ENCODE measurements around the gene PCBP4. TPM values are rescaled to one million over a fixed set of nuclear protein-coding genes. Genes with fewer than 3 reads are reported as not detected.

PCBP4 gene
- total RNA-seq, 1 donor, result 29.4 TPM

GRCh38 chr3:51943451-51944391 is 23.5 kb downstream of the PCBP4 start:
- no peak for DNase-seq (ENCODE audit: low read depth)
- no peak overlapping the region for H3K4me3 ChIP-seq (ENCODE audit: low read depth, low read length)
- no peak for TF ChIP-seq CTCF (IDR thresholded peaks at IDR 0.05; ENCODE audit: insufficient read depth, low read depth, low read length)

- peak; percentile 51 for DNase-seq (ENCODE audit: low read depth)
- TF ChIP-seq CTCF (IDR thresholded peaks at IDR 0.05; ENCODE audit: insufficient read depth, low read depth, low read length), result no peak
- peak overlapping the region; percentile 51 for H3K4me3 ChIP-seq (ENCODE audit: low read depth, low read length)
These were observed 24.4 kb downstream of the PCBP4 start for GRCh38 chr3:51942603-51943450.

GRCh38 chr3:51941798-51942602 is 25.3 kb downstream of the PCBP4 start, which contains the start of the genes PARP3 and RRP9:
PARP3 (plus strand) TSS chr3:51942363; CDS start chr3:51943356, 993 bp downstream.
RRP9 (minus strand) TSS chr3:51941904; CDS start chr3:51941867, 37 bp downstream.
- peak; percentile 100 for DNase-seq (ENCODE audit: low read depth)
- TF ChIP-seq CTCF (IDR thresholded peaks at IDR 0.05; ENCODE audit: insufficient read depth, low read depth, low read length), result peak; percentile 99
- peak within 1 kb of the TSS; percentile 87 for H3K4me3 ChIP-seq (ENCODE audit: low read depth, low read length)

- peak overlapping the region; percentile 87 for H3K4me3 ChIP-seq (ENCODE audit: low read depth, low read length)
- no peak for DNase-seq (ENCODE audit: low read depth)
- no peak for TF ChIP-seq CTCF (IDR thresholded peaks at IDR 0.05; ENCODE audit: insufficient read depth, low read depth, low read length)
These were observed 25.8 kb downstream of the PCBP4 start for GRCh38 chr3:51941463-51941797.

- peak; percentile 18 for DNase-seq (ENCODE audit: low read depth)
- no peak for TF ChIP-seq CTCF (IDR thresholded peaks at IDR 0.05; ENCODE audit: insufficient read depth, low read depth, low read length)
- H3K4me3 ChIP-seq (ENCODE audit: low read depth, low read length), result peak overlapping the region; percentile 87
These were observed 26.4 kb downstream of the PCBP4 start for GRCh38 chr3:51940648-51941462.
